Cerebellar nuclear complex (tissue), 1 donor: ENCODE data around the gene DBH.

Experiments used
- DNase-seq, 2 experiments: peaks; one replicate each; lab custom pipeline; 2025; lab: John Stamatoyannopoulos, UW

Gene DBH

DNA sequence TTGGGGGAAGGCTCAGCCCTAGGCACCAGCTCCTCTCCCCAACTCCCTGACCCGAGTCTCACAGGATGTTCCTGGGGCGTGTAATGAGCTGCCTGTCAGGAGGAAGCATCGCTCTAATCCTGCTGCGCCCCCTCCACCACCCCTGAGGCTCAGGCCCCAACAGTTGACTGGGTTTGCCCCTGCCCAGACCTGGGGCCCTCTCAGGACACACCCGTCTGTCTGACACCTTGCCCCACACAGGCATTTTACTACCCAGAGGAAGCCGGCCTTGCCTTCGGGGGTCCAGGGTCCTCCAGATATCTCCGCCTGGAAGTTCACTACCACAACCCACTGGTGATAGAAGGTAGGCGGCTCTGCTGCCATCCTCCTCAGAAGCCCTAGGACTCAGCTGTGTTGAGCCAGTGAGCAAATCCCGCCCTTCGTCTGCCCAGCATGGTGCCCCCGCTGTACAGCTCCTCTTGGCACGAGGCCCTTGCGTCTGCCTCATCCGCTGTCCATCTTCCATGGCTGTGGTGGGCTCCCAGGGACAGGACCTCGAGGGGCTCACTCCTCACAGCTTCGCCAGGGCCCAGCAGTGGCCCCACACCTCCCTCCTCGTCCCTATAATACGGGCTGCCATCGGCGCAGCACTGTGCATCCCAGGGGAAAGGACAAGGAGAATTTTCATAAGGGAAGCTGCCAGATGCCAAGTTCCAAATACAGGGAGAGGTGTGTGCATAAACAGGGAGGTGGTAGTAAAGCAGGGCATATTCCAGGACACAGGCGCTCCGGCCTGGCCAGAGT lies 8.0 kb downstream of the DBH start:
- no peak for DNase-seq

DNA sequence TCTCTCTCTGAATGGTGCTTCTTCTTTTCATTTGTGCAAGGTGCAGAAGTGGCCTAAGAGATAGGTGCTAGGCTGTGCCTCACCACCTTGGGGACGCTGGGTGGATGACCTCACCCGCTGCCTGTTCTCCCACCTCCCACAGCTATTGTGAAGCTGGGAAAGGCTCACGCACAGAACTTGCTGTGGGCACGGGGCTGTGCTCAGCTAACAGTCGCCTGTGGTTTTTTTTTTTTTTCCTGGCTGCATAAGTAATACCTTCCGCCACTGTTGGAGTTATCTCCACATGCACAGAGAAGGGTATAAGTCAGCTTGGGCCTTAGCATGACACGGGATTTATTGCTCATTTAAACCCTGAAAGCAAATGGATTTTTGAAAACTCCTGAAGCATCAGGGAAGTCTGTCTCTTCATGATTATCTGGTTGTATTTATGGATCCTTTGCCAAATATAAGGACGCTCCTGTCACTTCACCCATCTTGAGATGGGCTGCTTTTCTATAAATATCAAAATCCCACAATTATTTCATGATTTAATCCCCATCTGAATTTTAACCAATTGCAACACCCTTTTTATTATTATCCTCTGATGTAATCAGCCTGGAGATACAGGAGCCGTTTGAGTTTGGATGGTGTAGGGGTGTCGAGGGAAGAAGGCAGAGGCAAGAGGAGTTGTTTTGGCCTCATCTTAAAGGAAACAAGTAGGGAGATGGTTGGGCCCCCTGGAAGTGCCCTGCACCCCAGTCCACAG lies 9.0 kb downstream of the DBH start:
- no peak for DNase-seq

DNA sequence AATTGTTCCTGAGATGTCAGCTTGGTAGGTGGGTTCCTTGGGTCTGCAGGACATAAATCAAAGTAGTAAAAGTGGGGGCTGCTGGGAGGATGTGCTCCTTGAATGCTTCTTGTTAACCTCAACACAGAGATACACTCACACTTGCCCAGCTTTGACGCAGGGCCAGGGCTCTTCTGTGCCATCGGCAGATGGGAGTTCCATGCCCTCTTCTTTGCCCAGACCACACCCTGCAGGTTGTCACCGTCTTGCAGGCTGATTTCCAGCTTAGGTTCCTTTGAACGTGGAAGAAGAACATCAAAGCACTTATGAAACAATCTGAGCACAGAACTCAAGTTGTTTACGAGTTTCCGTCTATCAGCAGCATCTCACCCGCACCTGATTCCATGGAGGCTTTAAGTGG lies 11.0 kb downstream of the DBH start:
- no peak for DNase-seq

DNA sequence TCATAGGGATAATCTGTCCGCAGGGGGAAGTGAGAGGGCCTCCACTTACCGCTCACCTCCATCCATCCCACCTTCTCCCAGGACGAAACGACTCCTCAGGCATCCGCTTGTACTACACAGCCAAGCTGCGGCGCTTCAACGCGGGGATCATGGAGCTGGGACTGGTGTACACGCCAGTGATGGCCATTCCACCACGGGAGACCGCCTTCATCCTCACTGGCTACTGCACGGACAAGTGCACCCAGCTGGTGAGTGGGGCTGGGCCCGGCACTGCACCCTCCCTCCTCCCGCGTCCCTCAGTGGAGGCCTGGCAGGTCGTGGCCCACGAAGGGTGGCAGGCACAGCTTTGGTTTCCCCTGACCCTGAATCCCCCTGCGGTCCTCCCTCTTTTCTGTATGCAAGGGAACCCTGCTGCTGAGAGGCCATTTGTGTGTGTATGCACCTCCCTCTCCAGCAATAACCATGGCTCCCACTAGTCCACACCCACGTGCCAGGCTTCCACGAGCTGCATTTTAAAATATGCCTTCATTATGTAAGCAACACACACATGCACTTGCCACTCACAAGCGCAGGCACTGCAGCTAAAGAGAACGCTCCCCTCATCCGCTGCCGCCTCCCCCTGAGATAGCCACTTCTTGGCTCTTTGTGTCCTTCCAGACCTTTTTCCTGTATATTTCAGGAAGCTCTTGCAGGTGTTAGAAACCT lies 11.8 kb downstream of the DBH start:
- no peak for DNase-seq

DNA sequence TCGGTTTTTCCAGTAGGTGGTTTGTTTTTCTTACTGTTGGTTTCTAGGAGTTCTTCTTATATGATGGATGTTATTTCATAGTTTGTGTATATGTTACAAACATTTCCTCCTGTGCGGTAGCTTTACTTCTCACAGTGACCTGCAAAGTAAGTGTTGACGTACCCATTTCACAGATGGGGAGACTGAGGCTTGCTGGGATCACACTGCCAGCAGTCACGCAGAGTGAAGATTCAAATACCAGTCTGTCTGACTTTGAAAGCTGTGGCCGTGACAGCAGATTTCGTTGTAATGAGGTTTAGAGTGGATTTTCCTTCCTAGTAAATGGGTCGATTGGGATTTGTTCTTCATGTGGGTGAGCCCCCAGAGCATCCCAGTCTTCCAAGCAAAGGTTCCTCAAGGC lies 13.0 kb downstream of the DBH start:
- DNase-seq: no peak

DNA sequence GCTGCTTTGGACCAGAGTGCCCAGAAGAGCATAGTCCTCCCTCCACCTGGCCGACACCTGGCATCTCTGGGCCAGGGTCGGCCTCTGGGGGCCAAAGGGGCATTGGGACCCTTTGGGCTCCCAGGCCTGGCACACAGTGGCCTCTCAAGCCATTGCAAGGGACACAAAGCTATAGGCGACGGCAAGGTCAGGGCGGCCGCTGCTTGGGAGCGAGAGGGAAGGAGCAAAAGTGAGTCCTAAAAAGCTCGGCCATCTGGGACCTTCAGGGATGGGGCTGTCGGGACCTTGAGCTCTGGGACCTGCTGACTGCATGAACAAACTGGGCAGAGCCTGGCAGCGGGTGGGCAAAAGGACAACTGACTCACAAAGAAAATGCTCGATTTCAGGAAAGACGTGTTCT lies 13.9 kb downstream of the DBH start:
- no peak for DNase-seq

DNA sequence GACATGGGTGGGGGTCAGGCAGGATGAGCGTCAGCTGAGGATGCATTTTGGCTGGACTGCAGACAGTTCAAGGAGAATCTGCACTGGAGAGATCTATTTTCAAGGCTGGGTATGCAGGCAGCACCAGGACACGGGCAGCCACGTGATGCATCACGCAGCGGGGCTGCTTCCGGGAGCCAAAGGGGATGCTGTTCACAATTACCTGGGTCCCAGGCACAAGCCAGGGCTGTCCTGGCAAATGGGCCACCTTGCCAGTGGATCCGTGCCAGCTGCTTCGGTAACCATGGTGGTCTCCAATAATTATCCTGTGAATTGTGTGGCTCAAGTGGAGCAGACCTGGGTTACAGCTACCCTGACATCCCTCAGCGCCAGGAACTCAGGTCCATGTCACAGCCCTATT lies 17.5 kb downstream of the DBH start:
- no peak for DNase-seq

DNA sequence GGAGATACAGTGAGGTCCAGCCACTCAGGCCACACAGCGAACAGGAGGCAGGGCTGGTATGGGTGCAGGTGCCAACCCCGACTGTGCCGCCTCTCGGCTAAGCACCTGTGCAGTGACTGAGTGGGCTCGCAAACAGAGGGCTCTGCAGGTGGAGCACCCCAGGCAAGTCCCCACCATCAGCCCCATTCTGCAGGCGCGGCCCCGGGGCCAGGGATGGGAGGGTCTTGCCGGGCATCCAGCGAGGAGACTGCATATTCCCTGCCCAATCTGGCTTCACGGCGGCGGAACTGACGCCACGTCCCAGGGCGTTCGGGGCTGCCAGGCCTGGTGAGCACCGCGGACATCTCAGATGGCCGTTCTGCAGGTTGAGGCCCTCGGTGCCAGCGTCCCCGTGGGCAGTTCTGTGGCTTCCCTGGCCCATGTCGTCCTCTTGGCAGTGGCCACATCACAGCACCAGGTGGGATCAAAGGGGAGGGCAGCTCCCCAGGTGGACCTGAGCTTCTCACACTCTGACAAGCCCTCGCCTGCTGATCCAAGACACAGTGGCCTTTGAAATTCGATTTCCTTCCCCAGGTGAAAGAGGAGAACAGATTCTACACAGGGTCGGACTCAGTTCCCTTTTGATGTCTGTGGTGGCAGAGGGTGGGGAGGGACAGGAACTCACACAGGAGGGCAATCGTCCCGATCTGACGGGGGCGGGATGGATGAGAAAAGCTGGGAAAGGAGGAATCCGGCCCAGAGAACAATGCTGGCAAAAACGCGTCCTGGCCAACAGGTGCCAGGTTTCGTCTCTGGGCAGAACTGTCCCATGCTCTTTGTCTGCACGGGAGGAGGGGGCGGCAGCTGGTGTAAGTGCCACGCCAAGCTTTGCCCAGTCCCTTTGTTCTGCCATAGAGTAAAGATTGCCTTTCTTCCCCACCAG lies 18.8 kb downstream of the DBH start:
- no peak for DNase-seq

DNA sequence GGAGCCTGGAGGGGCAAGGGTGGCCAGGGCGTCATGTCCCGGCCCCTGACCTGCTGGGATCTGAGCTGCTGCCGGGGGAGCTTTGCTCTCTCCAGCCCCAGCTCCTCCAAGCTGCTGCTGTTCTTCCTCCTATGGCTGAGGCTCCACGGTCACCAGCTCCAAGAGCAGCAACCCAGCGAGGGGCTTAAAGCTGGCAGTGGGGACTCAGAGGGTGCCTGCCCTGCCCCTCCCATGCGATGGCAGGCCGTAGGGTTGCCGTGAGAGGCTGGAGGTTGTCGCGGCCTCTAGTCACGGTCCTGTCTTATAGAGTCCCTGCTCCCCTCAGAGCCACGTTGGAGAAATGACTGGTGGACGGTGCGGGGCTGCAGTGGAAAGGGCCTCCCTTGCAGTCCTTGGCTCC lies 19.5 kb downstream of the DBH start:
- DNase-seq: no peak

DNA sequence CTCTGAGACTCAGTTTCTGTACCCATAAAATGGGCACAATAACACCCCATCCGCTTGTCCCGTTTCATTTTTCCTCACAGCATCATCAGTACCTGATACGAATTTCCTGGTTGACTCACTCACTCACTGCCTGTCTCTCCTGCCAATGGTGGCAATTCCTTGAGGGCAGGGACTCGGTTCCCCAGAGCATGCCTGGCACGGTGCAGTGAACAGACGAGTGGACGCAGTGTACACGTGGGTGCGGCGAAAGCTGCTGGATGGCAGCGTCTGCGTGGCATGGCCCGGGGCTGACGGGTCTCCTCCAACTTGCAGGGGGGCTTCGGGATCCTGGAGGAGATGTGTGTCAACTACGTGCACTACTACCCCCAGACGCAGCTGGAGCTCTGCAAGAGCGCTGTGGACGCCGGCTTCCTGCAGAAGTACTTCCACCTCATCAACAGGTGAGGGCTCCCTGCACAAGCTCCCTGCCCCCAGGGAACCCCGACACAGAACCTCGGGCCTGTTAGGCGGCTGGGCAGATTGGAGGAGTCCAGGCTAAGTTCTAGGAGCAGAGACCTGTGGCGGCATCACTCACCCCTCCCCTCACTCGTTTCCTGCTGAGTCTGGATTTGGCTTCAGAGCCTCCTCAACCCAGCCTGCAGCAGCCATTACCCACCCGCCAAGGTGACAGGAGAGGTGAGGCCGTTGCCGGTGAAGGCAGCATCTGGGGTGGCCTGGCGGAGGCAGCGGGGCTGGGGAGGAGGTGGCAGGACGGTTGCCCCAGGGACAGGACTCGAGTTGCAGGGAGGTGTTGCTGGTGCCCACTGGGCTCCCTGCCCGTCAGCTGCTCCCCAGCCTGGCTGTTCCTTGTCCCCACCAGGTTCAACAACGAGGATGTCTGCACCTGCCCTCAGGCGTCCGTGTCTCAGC lies 20.3 kb downstream of the DBH start:
- no peak for DNase-seq

DNA sequence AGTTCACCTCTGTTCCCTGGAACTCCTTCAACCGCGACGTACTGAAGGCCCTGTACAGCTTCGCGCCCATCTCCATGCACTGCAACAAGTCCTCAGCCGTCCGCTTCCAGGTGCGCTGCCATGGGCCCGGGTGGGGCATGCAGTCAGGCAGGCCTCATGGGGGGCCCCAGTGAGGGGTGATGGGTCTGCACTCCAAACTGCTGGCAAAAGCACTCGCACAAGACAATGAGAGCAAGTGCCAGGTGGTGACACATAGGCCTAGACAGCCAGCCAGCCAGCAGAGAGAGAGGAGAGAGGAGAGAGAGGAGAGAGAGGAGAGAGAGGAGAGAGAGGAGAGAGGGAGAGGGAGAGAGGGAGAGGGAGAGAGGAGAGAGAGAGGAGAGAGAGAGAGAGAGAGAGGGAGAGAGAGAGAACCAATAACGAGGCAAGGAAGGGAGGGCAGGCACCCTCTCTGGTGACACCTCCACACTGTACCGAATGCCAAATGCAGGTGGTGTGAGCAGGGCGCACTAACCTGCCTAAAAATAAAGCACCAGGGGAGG lies 21.0 kb downstream of the DBH start:
- no peak for DNase-seq

DNA sequence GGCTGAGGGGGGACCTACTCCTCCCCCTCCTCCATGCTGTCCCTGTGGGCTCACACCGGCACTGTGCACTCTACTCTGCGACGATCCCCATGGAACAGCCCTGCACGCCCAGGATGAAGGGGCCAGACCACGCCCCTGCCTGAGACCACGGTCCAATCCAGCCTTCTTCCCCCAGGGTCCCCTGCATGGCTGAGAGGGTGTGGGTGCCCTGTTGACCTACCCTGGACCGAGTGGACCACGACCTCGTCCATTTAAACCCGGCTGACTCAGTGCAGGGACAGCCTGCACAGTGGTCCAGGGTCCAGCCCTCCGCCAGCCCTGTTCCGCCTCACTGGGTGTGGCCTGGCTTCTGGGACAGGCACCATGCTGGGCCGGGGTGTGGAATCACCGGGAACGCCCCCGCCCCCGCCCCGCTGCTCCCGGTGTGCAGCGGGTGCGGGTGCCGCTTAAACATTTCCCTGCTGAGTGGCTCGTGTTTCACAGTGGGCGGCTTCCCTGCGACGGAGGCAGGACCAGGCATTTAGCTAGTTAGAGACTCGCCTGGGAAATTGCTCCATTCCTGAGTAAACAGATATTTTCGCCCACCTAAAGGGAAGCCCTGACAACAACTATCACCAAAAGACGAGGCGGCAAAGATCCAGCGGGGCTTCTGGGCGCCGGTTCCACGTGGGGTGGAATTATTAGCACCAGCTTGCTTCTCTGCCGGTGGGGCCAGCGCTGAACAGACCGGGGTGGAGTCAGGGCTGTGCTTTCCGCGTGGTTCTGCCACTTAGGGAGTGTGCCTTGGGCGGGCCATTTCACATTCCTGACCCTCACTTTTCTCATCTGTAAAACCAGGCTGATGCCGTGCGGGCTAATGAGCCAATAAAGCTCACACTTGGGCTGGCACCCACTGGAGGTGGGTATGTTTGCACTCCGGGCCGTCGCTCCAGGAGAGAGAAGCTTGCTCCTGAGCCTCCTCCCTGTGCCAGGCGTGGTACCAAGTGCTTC lies 22.6 kb downstream of the DBH start:
- DNase-seq: no peak

DNA sequence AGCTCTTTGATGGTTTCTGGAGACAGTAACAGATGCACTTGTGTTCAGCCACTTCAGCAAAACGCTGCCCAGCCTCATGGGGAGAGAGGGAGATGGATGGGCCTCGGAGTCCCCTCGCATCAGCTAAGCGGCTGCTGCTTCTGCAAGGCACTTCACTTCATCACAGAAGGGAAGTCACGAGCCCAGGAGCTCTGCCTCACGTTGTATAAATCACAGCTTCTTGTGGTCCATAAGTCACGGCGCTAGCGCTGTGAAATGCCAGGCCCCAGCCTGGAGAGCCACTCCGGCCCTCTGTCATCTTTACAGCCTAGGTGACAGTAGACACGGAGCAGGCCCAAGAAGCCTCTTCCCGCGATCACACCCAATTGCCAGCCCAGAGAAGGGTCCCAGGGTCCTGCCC lies 23.4 kb downstream of the DBH start:
- no peak for DNase-seq

DNA sequence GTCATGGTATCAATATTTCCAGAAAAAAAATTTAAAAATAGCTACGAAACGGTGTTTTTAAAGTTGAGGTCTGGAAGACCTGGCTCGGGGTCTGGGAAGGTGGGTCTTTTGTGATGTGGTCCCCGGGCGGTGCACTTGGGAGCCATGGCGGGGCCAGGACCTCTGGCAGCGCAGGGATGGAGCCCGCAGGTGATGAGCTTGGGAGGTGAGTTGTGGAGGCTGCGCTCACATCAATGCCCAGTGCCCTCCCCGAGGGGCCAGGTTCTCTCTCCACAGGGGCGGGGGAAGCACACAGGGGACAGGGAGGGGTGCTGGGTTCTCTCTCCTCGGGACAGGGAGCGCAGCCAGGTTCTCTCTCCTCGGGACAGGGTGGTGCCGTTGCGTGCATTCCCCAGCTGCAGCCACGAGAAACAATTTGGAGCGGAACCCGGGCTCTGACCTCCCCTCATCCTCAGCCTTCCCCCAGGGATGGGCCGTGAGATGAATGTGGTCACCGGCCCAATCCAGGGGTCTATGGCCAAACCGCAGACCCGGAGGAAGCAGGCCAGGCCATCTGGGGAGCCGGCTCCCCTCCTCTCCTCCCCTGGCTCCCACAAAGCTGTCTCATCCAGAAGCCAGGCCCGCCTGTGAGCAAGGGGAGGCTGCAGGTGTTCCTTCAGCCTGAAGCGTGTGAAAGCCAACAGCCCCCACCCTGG lies 25.8 kb downstream of the DBH start:
- no peak for DNase-seq

DNA sequence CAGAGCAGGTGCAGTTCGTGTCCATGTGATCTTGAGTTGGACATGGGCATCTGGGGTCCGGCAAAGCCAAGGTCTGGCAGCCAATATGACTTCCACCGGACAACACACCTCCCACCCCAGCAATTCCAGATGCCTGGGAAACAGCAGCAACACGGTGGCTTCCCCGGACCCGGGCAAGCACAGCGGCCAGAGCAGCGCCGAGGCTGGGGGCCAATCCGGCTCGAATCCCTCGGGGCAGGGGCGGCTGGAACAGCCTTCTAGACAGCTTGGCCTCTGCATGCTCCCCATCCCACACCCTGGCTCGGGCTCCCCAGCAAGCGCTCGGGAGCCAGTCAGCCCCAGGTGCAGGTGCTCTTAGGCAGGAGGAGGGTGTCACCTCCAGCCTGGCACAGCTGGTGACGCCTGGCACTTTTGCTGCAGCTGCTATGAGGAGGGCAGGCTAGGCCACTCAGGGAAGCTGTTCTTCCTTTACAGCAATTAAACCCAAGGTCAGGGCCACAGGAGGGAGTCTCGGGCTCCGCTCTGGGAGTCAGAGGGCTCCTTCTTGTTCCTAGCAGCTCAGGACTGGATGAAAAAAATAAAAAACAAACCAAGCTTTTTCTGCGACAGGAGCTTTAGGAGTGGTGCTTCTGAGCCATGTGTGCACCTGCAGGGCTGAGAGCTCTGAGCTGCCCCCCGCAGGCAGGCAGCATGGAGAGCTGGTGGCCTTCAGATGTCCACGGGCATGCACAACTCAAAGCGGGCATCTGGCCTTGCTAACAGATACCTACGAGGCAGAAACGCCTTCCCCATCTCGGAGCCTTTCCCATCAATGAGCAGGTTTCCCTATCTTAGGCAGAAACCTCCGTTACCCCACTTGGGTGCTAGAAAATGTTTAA lies 28.2 kb downstream of the DBH start:
- DNase-seq: no peak

DNA sequence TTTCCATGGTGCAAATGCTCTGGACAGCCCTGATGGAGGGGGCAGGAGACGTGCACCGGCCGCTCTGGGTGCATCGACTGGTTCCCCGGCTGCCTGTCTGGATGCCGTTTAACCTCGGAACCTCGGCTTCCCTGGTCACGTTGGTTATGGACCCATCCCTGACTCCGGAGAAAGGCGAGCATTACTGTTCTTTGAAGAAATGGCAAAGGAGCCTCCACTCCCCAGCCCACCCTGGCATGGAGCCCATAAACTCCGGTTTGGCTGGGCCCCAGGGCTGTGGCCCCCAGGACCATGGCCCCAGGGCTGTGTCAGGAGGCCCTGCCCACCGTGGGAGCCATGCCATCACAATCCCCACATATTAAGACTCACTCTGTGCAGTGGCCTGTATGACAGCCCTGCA lies 28.9 kb downstream of the DBH start:
- no peak for DNase-seq

DNA sequence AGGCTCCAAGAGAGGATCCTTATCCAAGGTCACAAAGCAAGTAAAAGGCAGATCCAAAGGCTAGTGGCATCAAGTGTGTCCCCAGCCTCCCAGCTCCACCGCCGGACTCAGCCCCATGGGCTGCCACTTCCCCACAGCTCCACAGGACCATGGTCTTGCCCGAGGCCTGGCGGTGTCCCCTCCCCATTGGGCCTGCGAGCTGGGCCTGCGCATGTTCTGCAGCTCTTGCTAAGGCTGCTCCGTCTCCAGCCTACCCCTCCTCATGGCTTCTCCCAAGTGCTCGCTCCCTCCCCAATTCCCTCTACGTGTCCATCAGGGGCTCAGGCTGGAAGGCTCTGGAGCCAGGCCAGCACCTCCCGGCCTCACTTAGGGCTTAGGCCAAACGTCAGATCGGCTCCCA lies 29.4 kb downstream of the DBH start:
- no peak for DNase-seq

DNA sequence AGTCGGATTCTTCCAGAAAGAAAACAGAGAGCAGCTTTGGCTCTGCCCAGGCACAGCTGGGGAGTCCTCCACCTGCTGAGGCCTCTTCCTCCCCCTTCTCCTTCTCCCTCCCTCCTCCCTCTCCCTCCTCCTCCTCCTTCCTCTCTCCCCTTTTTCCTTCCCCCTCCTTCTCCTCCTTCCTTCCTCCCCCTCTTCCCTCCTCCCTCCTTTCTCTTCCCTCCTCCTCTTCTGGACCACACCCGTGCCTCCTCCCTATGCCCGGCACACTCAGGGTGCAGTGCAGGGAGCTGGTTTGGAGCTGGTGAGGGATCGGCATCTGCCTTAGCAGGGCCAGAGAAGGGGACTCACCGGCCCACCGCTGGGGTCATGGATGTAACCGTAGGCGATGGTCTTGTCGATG lies 30.2 kb downstream of the DBH start:
- DNase-seq: no peak
